GM12878 (cell line): ENCODE measurements around the gene BLCAP. TPM values are rescaled to one million over a fixed set of nuclear protein-coding genes. Genes with fewer than 3 reads are reported as not detected.

Source experiments
- ATF2 ChIP-seq: IDR thresholded peaks from 2 replicates; pipeline ENCODE4 v1.6.1; 2012; ENCODE audit warnings: low read length, inconsistent platforms
- PKNOX1 ChIP-seq: fragments of 450-650 bp; IDR thresholded peaks from 2 replicates; pipeline ENCODE4 v1.6.1; 2016; ENCODE audit warnings: mild to moderate bottlenecking
- POLR2AphosphoS2 ChIP-seq: IDR thresholded peaks from 2 replicates; pipeline ENCODE4 v1.6.1; 2011; ENCODE audit warnings: low read depth, mild to moderate bottlenecking, low read length, improper control_type of control experiment, moderate library complexity
- polyA plus RNA-seq, 11 experiments: library from polyadenylated mRNA; depleted of rRNA in 4 of 11; unstranded in 6 of 11; stranded (reverse) in 5 of 11; fragments of >200 nt; fragmentation: Nextera tagmentation in 4 of 11; fragmentation: Illumina TruSeq in 1 of 11; extraction: Ambion mirVana in 4 of 11; extraction: Trizol in 1 of 11; gene quantifications; 1 replicate in 1 of 11; 2 replicates in 10 of 11; pipeline versions ENCODE4 v1.2.1 to v1.2.3, GENCODE V29; 2011 to 2016; ENCODE audit warnings: inconsistent platforms in 2 of 11, missing spikeins in 2 of 11, low read depth in 1 of 11
- total RNA-seq, 4 experiments: library from RNA; depleted of rRNA in 3 of 4; stranded (reverse); fragments of >200 nt in 3 of 4; fragmentation: Illumina TruSeq in 1 of 4; extraction: Trizol in 1 of 4; gene quantifications; 2 replicates each; pipeline versions ENCODE4 v1.2.1 to v1.2.3, GENCODE V29; 2013 to 2021
- TF ChIP-seq, protein P1 (sequence below): fragments of 150-350 bp; IDR thresholded peaks from 2 replicates; pipeline ENCODE4 v1.6.1; 2016; ENCODE audit warnings: low read depth, low read length

BLCAP gene
- total and polyA plus RNA-seq, 10 of the 15 experiments (the other 5 are each of a cell fraction or from before 2014, with no cell fraction given), result 24.6 to 62.3 (median 47.3) TPM

GRCh38 chr20:37520419-37520955 is 7.2 kb downstream of the BLCAP start (continued):
- TF ChIP-seq, protein P1, sequence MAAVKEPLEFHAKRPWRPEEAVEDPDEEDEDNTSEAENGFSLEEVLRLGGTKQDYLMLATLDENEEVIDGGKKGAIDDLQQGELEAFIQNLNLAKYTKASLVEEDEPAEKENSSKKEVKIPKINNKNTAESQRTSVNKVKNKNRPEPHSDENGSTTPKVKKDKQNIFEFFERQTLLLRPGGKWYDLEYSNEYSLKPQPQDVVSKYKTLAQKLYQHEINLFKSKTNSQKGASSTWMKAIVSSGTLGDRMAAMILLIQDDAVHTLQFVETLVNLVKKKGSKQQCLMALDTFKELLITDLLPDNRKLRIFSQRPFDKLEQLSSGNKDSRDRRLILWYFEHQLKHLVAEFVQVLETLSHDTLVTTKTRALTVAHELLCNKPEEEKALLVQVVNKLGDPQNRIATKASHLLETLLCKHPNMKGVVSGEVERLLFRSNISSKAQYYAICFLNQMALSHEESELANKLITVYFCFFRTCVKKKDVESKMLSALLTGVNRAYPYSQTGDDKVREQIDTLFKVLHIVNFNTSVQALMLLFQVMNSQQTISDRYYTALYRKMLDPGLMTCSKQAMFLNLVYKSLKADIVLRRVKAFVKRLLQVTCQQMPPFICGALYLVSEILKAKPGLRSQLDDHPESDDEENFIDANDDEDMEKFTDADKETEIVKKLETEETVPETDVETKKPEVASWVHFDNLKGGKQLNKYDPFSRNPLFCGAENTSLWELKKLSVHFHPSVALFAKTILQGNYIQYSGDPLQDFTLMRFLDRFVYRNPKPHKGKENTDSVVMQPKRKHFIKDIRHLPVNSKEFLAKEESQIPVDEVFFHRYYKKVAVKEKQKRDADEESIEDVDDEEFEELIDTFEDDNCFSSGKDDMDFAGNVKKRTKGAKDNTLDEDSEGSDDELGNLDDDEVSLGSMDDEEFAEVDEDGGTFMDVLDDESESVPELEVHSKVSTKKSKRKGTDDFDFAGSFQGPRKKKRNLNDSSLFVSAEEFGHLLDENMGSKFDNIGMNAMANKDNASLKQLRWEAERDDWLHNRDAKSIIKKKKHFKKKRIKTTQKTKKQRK, result no peak
- no peak for TF ChIP-seq POLR2AphosphoS2
- no peak for TF ChIP-seq ATF2
- TF ChIP-seq PKNOX1, result no peak
